ENCODE results near the gene LCORL.

GRCh38 chr4:18021470-18021719, 160 bp downstream of the LCORL start:
- no peak for TF ChIP-seq POLR2A (IDR thresholded peaks at IDR 0.05; ENCODE audit: low read depth, low read length)
- TF ChIP-seq, protein P1, sequence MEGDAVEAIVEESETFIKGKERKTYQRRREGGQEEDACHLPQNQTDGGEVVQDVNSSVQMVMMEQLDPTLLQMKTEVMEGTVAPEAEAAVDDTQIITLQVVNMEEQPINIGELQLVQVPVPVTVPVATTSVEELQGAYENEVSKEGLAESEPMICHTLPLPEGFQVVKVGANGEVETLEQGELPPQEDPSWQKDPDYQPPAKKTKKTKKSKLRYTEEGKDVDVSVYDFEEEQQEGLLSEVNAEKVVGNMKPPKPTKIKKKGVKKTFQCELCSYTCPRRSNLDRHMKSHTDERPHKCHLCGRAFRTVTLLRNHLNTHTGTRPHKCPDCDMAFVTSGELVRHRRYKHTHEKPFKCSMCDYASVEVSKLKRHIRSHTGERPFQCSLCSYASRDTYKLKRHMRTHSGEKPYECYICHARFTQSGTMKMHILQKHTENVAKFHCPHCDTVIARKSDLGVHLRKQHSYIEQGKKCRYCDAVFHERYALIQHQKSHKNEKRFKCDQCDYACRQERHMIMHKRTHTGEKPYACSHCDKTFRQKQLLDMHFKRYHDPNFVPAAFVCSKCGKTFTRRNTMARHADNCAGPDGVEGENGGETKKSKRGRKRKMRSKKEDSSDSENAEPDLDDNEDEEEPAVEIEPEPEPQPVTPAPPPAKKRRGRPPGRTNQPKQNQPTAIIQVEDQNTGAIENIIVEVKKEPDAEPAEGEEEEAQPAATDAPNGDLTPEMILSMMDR (IDR thresholded peaks at IDR 0.05; ENCODE audit: extremely low read depth in 1 of 2, insufficient read depth in 1 of 2, low read depth in 1 of 2, low read length in 2 of 2), result no peak
- TF ChIP-seq MAX (IDR thresholded peaks at IDR 0.05; ENCODE audit: insufficient read depth, insufficient read length), result no peak
- no peak for TF ChIP-seq EZH2 (IDR thresholded peaks at IDR 0.05; ENCODE audit: borderline replicate concordance, low read depth, low read length, severe bottlenecking)
- TF ChIP-seq FOS (IDR thresholded peaks at IDR 0.05; ENCODE audit: borderline replicate concordance, insufficient read depth, low read length), result no peak
- TF ChIP-seq POLR2AphosphoS5 (IDR thresholded peaks at IDR 0.05; ENCODE audit: insufficient read depth, low read depth, low read length), result peak; percentile 34
- TF ChIP-seq MYC (IDR thresholded peaks at IDR 0.05; ENCODE audit: low read depth, low read length), result no peak
- TF ChIP-seq JUN (IDR thresholded peaks at IDR 0.05; ENCODE audit: borderline replicate concordance, insufficient read depth, insufficient read length, low read depth), result no peak
- no peak for TF ChIP-seq GATA2 (IDR thresholded peaks at IDR 0.05; ENCODE audit: insufficient read depth, insufficient read length, low read depth, low read length)

All from endothelial cell of umbilical vein (primary cell).